ENCODE results near the gene NCBP1. TPM values are rescaled to one million over a fixed set of nuclear protein-coding genes. Genes with fewer than 3 reads are reported as not detected.

Gene NCBP1
- total RNA-seq, 1 experiment from 2014 or later = 23.0 TPM

GRCh38 chr9:97711223-97711626 lies 77.6 kb downstream of the NCBP1 start:
- H3K4me1 ChIP-seq (ENCODE audit: insufficient read depth, low read length) = peaks cover 26% of the 10 kb centered on the region
- DNase-seq (no peak), ATAC-seq (no peak)
- H4K20me1 ChIP-seq (ENCODE audit: low read length) = no peaks in the 10 kb centered on the region
- intact Hi-C loops (cut with micrococcal nuclease) = loop anchor here (5.0 kb wide), 1 partner anchor 91 kb away; no protein-coding TSS in a partner anchor
- no peak overlapping the region for H3K27ac ChIP-seq (ENCODE audit: low read length)
- ChIA-PET CTCF (no interaction called here), POLR2A (ENCODE audit: unreplicated experiment) (no interaction called here)
- H3K36me3 ChIP-seq (ENCODE audit: low read depth, low read length) = no peaks in the 10 kb centered on the region
- H3K9ac ChIP-seq (ENCODE audit: low read length) = no peak overlapping the region
- no peaks in the 10 kb centered on the region for H3K79me2 ChIP-seq (ENCODE audit: low read length)
- no peak overlapping the region for H3K4me3 ChIP-seq (ENCODE audit: low read length)
- no peaks in the 10 kb centered on the region for H3K9me2 ChIP-seq (replicated peaks; ENCODE audit: low read length)
- H3F3A ChIP-seq (ENCODE audit: low read length, unreplicated experiment) = no peaks in the 10 kb centered on the region
- TF ChIP-seq CTCF (conservative IDR thresholded peaks at IDR 0.05; ENCODE audit: low read depth, low read length) = no peak
- TF ChIP-seq EZH2phosphoT487 (IDR thresholded peaks at IDR 0.05; ENCODE audit: borderline replicate concordance, low read length) = no peak
- no peak overlapping the region for H3K4me2 ChIP-seq (ENCODE audit: low read length)
- BruUV-seq (replicated peaks) = no TSS peak
- no peaks in the 10 kb centered on the region for H3K9me3 ChIP-seq (ENCODE audit: low read length)
- H2AFZ ChIP-seq (ENCODE audit: low read length) = no peak overlapping the region
- no peaks in the 10 kb centered on the region for H3K27me3 ChIP-seq (ENCODE audit: low read length)

DNA sequence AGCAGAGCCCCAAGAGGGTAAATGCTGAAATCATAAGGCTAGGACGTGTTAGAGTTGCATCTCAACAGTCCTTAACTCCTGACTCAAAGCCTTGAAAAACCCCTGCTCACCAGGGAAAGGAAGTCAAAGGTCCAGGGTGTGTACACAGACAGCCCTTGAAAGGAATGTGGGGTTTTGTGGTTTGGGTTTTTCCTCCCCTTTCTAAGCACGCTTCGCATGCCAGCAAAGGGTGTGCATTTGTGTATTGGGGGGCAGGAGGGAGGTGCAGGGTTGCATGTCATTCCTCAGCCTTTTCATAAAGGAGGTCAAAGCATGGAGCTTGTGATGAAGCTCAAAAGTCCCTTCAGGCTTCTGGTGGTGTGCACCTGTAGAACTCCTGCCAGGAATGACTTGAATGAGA lies 80.8 kb downstream of the NCBP1 start:
- POLR2A ChIA-PET (ENCODE audit: unreplicated experiment) = no interaction called here
- Histone ChIP-seq H3F3A (ENCODE audit: low read length, unreplicated experiment) (no peaks in the 10 kb centered on the region), H3K9me2 (replicated peaks; ENCODE audit: low read length) (no peaks in the 10 kb centered on the region), H3K9ac (ENCODE audit: low read length) (no peak overlapping the region; the same call in 1 of the 2 replicates), H3K4me2 (ENCODE audit: low read length) (peak overlapping the region; percentile 72), H3K27me3 (ENCODE audit: low read length) (no peaks in the 10 kb centered on the region), H3K4me1 (ENCODE audit: insufficient read depth, low read length) (peaks cover 26% of the 10 kb centered on the region), H2AFZ (ENCODE audit: low read length) (peak overlapping the region; percentile 20; the same call in 1 of the 2 replicates), H3K79me2 (ENCODE audit: low read length) (no peaks in the 10 kb centered on the region), H3K36me3 (ENCODE audit: low read depth, low read length) (no peaks in the 10 kb centered on the region), H3K9me3 (ENCODE audit: low read length) (no peaks in the 10 kb centered on the region), H3K4me3 (ENCODE audit: low read length) (peak overlapping the region; percentile 29; the same call in 1 of the 2 replicates), H3K27ac (ENCODE audit: low read length) (peak overlapping the region; percentile 82), H4K20me1 (ENCODE audit: low read length) (no peaks in the 10 kb centered on the region)
- TF ChIP-seq EZH2phosphoT487 (IDR thresholded peaks at IDR 0.05; ENCODE audit: borderline replicate concordance, low read length) = no peak
- no peak for TF ChIP-seq EZH2 (IDR thresholded peaks at IDR 0.05; ENCODE audit: low read length, unreplicated experiment)
- TF ChIP-seq CTCF (conservative IDR thresholded peaks at IDR 0.05; ENCODE audit: low read depth, low read length) = no peak
- peak; percentile 89 for ATAC-seq
- CTCF ChIA-PET = interaction anchor here (0.6 kb wide), 1 partner anchor 10 kb away, joined by 4 read pairs; no protein-coding TSS in a partner anchor
- intact Hi-C loops (cut with micrococcal nuclease) = loop anchor here (1.0 to 5.0 kb wide), 2 partner anchors 88 to 163 kb away; no protein-coding TSS in a partner anchor
- BruUV-seq (replicated peaks) = no TSS peak
- DNase-seq = peak; percentile 86

DNA sequence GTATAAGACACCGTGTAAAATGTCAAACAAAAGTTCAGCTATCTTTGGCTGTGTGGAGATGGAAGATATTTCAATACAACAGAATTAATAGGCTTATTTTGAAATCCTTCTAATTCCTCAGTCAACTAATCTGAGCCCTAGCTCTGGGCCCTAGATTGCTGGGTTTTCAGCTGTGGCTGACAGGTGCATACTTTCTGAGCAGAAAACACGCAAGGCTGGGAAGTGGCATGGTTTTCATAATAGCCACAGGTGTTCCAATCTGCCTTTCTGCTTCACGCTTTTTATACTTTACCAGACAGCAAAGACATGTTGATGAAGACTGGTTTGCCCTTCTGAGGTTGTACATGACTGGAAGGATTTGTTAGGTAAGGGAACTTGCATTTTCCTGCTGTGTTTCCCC lies 84.2 kb downstream of the NCBP1 start:
- H4K20me1 ChIP-seq (ENCODE audit: low read length) = no peaks in the 10 kb centered on the region
- no peak overlapping the region for H3K4me2 ChIP-seq (ENCODE audit: low read length)
- no peaks in the 10 kb centered on the region for H3K27me3 ChIP-seq (ENCODE audit: low read length)
- ChIA-PET POLR2A (ENCODE audit: unreplicated experiment) (no interaction called here), CTCF (no interaction called here)
- H3K9me3 ChIP-seq (ENCODE audit: low read length) = no peaks in the 10 kb centered on the region
- no peak overlapping the region for H3K27ac ChIP-seq (ENCODE audit: low read length)
- no peak overlapping the region for H3K9ac ChIP-seq (ENCODE audit: low read length)
- no TSS peak for BruUV-seq (replicated peaks)
- DNase-seq = no peak
- no peaks in the 10 kb centered on the region for H3K36me3 ChIP-seq (ENCODE audit: low read depth, low read length)
- H3K79me2 ChIP-seq (ENCODE audit: low read length) = no peaks in the 10 kb centered on the region
- H3F3A ChIP-seq (ENCODE audit: low read length, unreplicated experiment) = no peaks in the 10 kb centered on the region
- no peak overlapping the region for H2AFZ ChIP-seq (ENCODE audit: low read length)
- peaks cover 26% of the 10 kb centered on the region for H3K4me1 ChIP-seq (ENCODE audit: insufficient read depth, low read length)
- intact Hi-C loops (cut with micrococcal nuclease) = no loop called here
- no peak overlapping the region for H3K4me3 ChIP-seq (ENCODE audit: low read length)
- no peak for TF ChIP-seq EZH2 (IDR thresholded peaks at IDR 0.05; ENCODE audit: low read length, unreplicated experiment)
- TF ChIP-seq EZH2phosphoT487 (IDR thresholded peaks at IDR 0.05; ENCODE audit: borderline replicate concordance, low read length) = no peak
- ATAC-seq = no peak
- H3K9me2 ChIP-seq (replicated peaks; ENCODE audit: low read length) = no peaks in the 10 kb centered on the region

Measured in PC-3 (cell line).